ENCODE data around the gene PIK3CG. TPM values are rescaled to one million over a fixed set of nuclear protein-coding genes. Genes with fewer than 3 reads are reported as not detected.
A peak's percentile ranks its signal among the peaks of the same experiment; 100 is the strongest.

The PIK3CG gene
- total and polyA plus RNA-seq, 10 of the 15 experiments (the other 5 are each of a cell fraction or from before 2014, with no cell fraction given): 0.79 to 7.6 (median 5.2) TPM

GRCh38 chr7:106870983-106871410 lies 5.9 kb downstream of the PIK3CG start (continued):
- TF ChIP-seq PRDM15 (CRISPR knock-in tag; IDR thresholded peaks at IDR 0.05): no peak
- no peak for TF ChIP-seq SMARCA5 (IDR thresholded peaks at IDR 0.05)
- peak; percentile 100 for TF ChIP-seq NFIC (IDR thresholded peaks at IDR 0.05; ENCODE audit: low read depth, low read length)
- peak; percentile 86; the same call in 1 of the 2 replicates for TF ChIP-seq MXI1 (IDR thresholded peaks at IDR 0.05; ENCODE audit: low read depth, low read length)
- no peak for TF ChIP-seq NFYA (IDR thresholded peaks at IDR 0.05; ENCODE audit: borderline replicate concordance, low read depth, low read length)
- peak; percentile 99 for TF ChIP-seq BACH1 (IDR thresholded peaks at IDR 0.05; ENCODE audit: borderline replicate concordance)
- TF ChIP-seq TAF1 (IDR thresholded peaks at IDR 0.05; ENCODE audit: borderline replicate concordance, low read depth, low read length): 0 out of 2 replicates have a peak, but pooled peaks have one; percentile 30
- peak; percentile 97 for TF ChIP-seq CUX1 (IDR thresholded peaks at IDR 0.05; ENCODE audit: insufficient replicate concordance, low read depth, low read length)
- no peak for TF ChIP-seq SMAD5 (IDR thresholded peaks at IDR 0.05; ENCODE audit: low read depth)
- peak; percentile 99 for TF ChIP-seq MTA3 (IDR thresholded peaks at IDR 0.05; ENCODE audit: borderline replicate concordance, low read length)
- TF ChIP-seq ZBTB40 (IDR thresholded peaks at IDR 0.05; ENCODE audit: borderline replicate concordance): 0 out of 2 replicates have a peak, but pooled peaks have one; percentile 12
- TF ChIP-seq HDAC6 (IDR thresholded peaks at IDR 0.05; ENCODE audit: unreplicated experiment): no peak
- TF ChIP-seq PAX8 (IDR thresholded peaks at IDR 0.05): no peak
- TF ChIP-seq SUPT20H (IDR thresholded peaks at IDR 0.05; ENCODE audit: borderline replicate concordance, control insufficient read depth, low read depth, low read length): no peak
- peak; percentile 89 for TF ChIP-seq MEF2A (IDR thresholded peaks at IDR 0.05; ENCODE audit: insufficient read depth, low read depth, low read length)
- TF ChIP-seq IRF3 (IDR thresholded peaks at IDR 0.05): no peak
- no peak for TF ChIP-seq HDGF (IDR thresholded peaks at IDR 0.05)
